ENCODE data around the gene GLI2.

Gene GLI2

DNA sequence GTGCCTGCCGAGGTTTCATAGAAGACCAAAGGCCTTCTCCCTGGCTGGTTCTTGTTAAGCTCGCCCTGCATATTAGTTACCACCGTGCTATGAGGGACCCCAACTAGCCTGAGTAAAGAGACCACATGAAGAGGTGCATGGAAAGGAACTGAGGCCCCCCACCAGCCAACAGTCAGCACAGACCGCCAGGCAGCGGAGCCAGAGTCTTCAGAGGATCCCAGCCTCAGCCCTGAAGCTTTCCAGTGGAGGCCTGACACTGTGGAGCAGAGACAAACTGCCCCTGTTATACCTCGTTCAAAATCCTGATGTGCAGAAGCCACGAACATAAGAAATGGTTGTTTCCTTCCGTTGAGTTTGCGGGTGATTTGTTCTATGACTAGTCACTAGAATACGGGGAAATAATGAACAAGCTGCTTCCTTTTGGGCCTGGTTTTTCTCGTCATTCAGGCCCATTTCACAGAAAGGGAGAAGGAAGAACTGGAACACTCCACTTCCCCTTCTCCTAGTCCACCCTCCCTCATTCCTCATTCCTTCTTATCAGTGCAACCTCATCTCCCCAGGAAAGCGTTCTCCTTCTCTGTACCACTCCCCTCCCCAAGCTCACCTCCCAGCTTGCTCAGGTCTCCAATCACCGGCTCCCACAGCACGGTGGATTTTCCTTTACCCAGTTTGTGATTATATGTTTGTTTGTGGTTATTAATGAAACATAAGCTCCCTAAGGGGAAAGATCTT, 3.0 kb upstream of the GLI2 start:
- no peak for DNase-seq
- in situ Hi-C loops (cut with HindIII; ENCODE audit: low pct_ligation_motif_present, low pct_unique_long_range_greater_than_20kb, low sequenced_read_pairs) = no loop called here

DNA sequence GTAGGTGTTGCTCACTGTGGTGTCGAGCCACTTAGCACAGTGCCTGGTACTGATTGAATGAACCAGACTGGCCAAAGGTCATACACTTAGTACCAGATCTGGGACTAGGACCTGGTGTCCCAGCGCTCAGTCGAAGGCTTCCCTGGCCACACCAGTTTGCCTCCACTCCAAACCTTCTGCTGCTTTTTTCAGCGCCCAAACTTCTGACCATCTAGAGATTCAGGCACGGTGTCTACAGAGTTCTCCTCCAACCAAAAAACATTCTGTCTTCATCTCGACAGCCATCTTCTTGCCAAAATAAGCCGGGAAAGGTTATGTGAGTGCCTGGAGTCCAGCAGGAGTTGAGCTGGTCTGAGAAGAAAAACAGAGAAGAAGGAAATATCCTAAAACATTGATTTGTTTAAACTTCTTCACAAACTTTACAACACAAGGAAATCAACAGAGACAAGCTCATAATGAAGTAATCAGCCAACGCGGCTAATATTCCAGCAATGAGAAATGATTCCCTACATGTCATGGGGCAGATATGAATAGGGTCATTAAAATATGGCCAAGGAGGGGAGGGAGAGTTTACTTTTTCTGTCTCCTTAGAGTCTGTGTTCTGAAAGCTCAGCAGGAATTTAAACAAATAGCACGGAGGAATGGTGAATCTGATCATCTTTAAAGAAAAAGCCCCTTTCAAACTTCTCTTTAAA, 2.3 kb upstream of the GLI2 start:
- no peak for DNase-seq
- in situ Hi-C loops (cut with HindIII; ENCODE audit: low pct_ligation_motif_present, low pct_unique_long_range_greater_than_20kb, low sequenced_read_pairs) = no loop called here

DNA sequence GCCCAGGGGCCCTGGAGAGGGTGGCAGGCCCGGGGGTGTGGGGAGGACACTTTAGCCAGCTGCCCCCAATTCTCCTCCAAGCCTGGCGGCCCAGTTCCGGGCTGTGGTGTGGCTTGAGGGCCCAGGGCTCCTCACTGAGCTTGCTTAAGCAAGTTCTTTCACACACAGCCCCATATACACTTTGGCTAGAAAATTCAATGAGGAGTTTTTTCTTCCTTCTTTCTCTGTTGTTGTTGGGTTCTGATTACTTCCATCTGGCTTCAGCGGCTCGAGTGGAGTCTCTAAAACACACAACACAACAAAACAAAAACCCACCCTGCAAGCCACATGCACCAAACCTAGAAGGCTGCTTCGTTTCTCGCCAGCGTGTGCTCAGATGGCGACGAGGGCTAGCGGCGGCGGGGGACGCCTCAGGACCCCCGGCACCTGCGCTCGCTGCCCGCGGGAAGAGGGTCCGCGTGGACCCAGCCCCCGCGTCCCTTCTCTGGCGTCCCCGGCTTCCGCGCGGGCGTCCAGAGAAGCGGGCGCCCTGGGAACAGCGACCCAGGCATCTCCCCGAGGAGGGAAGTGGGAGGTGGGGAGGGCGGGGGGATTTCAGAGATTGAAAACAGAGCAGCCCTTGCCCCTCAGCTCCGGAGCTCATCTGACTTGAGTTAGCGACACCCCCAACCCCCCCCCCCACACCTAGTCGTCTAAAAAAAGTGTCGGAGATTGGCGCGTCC, 577 bp upstream of the GLI2 start:
- DNase-seq = no peak
- in situ Hi-C loops (cut with HindIII; ENCODE audit: low pct_ligation_motif_present, low pct_unique_long_range_greater_than_20kb, low sequenced_read_pairs) = no loop called here

DNA sequence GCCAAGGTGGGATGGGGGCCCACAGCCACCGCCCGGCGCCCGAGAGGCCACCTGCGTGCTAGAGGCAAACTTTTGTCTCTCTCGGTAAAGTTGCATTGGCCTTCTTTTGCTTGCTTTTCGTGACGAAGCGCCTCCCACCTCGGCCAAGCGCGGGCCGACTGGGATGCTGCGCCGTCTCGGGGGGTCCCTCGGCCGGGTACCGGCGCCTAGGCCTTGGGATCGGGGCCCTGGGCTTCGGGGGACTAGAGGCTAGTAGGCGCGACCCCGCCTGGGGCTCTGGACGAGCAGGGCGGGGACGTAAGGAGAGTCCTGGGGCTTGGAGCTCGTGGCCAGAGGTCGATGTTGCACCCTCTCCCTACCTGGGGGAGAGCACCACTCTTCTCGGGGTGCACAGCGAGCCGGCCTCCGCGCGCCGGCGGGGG, 545 bp downstream of the GLI2 start:
- in situ Hi-C loops (cut with HindIII; ENCODE audit: low pct_ligation_motif_present, low pct_unique_long_range_greater_than_20kb, low sequenced_read_pairs) = no loop called here
- no peak for DNase-seq

DNA sequence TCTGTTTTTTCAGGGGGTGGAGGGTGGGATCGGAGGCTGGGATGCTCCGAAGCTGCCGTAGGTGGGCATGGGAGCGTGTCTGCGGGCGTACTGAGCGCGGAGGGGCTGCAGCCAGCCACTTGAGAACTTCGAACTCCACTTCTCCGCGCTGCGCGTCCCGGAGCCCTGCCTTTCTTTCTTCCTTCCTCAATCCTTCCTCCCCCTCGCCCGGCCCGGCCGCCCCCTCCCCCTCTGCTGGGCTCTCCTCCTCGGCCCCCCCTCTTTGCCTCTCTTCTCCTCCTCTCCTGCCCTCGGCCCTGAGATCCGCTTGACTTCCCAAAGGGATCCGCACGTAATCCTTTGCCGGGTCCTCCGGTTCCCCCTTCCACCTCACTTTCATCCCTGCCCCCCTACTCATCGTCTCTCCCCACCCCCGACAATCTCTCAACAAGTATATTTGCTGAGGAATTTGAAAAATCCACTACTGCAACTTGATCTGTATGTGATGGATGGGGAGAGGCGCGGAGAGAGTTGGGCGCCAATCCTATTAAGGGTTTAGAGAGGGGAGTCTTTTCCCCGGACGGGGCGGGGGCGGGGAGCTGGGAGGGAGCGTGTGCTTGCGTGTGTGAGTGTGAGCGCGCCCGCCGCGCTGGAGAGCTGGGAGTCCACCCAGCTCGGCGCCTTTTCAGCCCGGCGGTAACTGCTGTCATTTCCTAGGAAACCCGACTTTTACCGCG, 1.1 kb downstream of the GLI2 start:
- peak; percentile 76 for DNase-seq
- in situ Hi-C loops (cut with HindIII; ENCODE audit: low pct_ligation_motif_present, low pct_unique_long_range_greater_than_20kb, low sequenced_read_pairs) = no loop called here

DNA sequence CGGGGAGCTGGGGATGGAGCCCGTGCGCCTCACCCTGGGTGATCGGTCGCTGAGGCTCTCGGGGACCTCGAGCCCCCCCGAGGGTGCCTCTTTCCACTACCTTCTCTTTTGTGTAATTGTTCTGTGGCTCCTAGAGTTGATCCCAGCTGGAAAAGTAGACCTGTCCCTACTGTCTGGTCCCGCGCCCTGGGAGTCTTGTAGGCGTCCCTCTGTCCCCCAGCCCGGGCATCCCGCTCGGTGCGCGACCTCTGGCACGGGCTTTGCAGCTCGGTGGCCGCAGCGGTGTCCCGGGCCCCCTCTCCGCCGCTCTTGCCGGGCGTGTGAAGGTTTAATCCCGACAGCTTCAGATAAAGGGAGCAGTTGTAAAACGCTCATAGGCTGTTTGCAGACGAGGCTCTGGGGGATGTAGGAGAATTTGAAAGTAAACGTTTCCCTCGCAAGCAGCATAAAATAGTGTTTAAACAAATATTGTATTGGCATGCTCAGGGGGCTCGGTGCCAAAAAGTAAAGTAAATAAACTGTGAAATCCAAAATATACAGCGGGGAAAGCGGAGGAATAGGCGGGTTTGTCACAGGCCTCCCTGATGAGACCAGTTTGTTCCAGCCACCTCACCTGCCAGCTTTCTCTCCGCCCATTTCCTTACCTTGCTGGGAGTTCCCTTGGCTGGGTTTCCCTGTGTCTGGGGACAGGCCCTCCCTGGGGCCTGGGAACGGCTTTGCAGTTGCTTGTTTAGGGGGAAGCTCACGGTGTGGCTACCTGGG, 1.9 kb downstream of the GLI2 start:
- in situ Hi-C loops (cut with HindIII; ENCODE audit: low pct_ligation_motif_present, low pct_unique_long_range_greater_than_20kb, low sequenced_read_pairs) = no loop called here
- DNase-seq = no peak

DNA sequence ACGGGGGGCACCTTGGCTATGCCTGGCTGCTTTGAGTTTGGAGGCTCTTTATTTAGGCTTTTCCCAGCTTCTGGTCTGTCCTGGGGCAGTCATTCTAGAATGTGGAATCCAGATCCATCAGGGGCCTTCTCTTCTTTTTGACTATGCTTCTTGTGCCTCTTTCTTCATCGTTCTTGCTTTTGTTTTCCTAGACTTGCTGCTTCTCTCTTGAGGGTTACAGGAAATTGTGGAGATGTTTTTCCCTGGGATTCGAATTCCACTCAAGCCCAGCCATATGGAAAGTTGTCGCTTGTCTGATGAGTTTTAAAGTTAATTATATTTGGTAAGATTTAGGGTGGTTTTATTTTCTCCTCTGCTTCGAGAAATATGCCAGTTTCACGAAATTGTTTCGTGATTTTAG, 2.4 kb downstream of the GLI2 start:
- in situ Hi-C loops (cut with HindIII; ENCODE audit: low pct_ligation_motif_present, low pct_unique_long_range_greater_than_20kb, low sequenced_read_pairs) = no loop called here

DNA sequence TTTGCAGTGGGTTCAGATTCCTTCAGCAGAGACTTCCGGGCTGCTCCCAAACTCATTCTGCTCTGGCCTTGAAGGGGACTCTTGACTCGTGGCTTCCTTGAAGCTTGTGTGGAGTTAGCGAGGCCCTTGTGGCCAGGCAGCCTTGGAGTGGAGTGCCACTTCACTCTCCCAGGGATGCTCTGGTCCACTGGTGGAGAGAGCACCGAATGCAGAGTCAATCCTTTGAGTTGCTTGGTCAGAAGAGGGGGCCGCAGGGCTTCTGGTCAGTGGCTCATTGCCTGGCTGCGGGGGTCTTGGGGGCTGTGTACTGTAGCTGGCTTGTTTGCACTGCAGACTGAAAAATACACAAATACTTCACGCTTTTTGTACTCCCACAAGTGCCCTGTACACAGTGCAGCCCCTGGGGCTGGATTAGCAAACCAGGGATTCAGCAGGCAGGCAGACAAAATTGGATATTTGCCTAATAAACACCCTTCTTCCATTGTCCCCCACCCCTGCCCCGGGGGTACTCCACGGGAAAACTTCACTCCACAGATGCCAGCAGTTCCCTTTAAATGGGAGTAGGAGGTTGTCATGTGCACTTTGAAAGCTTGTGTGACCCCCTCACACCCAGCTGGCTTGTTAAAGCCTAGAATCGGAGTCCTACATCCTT, 3.2 kb downstream of the GLI2 start:
- in situ Hi-C loops (cut with HindIII; ENCODE audit: low pct_ligation_motif_present, low pct_unique_long_range_greater_than_20kb, low sequenced_read_pairs) = no loop called here
- no peak for DNase-seq

More for the DNA sequence above, 2.4 kb downstream of the GLI2 start:
- DNase-seq = no peak

DNA sequence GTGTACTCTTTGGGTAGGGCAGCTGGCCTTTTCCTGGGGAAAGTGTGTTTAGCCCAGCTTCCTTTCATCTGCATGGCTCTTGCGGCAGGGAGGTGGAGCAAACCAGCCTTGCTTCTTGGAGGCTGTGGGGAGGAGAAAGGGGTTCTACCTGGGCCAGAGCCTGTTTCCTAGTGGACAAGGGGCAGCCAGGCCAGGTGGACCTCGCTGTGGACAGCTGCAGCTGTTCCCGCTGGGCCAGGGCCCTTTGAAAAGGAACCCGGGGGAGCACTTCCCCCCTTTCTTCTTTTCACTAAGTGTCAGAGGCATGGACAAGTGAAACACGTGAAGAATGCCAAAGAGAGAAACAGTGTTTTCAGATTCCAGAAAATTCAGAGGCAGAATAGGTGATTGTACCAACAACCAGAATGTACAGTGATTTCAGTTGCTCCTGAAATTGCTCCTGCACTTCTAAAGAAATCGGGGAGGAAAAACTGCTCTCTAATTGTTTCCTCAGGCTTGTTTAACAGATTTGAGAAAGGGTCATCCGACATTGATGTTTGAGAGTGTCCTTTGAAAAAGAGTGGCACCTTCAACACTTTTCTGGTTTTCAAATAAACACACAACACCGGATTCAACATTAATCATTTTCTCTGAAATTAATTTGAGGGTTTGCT, 3.9 kb downstream of the GLI2 start:
- in situ Hi-C loops (cut with HindIII; ENCODE audit: low pct_ligation_motif_present, low pct_unique_long_range_greater_than_20kb, low sequenced_read_pairs) = no loop called here
- DNase-seq = no peak

DNA sequence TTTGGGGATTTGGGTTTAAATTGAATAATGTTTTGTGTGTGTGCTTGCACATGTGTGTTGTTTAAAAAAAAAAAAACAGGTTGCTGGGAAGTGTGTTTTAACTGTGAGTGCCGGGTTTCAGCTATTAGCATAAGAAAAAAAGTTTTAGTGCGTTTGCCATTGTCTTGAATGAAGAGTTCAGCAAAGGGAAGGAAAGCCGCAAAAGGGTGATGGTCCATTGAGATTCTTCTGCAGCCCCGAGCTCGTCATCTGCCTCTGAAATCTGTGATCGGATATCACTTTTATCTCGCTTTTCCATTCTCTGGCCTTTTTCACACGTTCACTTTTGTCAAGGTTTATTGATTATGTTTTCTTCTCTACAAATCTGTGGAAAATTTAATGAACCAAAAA, 4.7 kb downstream of the GLI2 start:
- in situ Hi-C loops (cut with HindIII; ENCODE audit: low pct_ligation_motif_present, low pct_unique_long_range_greater_than_20kb, low sequenced_read_pairs) = no loop called here
- DNase-seq = no peak

DNA sequence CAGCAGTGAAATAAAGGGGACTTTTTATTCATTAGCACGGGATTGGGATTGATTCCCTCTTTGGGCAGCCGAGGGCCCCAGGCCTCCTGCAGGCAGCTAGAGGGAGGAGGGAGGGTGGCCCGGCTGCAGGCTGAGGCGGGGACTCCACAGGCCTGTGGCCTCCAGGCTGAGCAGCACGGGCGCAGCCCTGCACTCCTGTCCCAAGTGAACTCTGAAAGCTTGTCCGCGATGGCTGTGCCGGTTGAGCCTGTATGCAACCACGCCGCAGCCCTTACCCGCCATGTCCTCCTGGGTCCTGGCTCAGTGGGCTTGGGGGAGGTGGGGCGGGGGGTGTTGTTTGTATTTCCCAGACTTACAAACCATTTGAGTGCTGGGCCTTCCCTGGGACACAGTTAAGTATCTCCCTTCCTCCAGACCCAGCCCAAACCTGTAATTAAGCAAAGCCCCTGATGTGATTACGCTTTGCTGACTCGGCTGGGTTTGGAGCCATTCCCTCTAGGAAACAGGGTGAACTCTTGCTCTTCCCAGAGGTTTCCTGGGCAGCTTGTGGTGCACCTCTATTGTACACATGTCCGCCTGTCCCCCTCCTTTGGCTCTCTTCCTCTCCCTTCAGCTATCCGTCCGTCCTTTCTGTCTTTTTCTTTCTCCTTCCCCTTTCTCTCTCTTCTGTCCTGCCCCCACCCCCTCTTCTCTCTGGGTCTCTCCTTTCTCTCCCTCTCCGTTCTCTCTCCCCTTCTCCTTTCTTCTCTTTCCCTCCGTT, 5.3 kb downstream of the GLI2 start:
- in situ Hi-C loops (cut with HindIII; ENCODE audit: low pct_ligation_motif_present, low pct_unique_long_range_greater_than_20kb, low sequenced_read_pairs) = no loop called here
- DNase-seq = peak; percentile 43

DNA sequence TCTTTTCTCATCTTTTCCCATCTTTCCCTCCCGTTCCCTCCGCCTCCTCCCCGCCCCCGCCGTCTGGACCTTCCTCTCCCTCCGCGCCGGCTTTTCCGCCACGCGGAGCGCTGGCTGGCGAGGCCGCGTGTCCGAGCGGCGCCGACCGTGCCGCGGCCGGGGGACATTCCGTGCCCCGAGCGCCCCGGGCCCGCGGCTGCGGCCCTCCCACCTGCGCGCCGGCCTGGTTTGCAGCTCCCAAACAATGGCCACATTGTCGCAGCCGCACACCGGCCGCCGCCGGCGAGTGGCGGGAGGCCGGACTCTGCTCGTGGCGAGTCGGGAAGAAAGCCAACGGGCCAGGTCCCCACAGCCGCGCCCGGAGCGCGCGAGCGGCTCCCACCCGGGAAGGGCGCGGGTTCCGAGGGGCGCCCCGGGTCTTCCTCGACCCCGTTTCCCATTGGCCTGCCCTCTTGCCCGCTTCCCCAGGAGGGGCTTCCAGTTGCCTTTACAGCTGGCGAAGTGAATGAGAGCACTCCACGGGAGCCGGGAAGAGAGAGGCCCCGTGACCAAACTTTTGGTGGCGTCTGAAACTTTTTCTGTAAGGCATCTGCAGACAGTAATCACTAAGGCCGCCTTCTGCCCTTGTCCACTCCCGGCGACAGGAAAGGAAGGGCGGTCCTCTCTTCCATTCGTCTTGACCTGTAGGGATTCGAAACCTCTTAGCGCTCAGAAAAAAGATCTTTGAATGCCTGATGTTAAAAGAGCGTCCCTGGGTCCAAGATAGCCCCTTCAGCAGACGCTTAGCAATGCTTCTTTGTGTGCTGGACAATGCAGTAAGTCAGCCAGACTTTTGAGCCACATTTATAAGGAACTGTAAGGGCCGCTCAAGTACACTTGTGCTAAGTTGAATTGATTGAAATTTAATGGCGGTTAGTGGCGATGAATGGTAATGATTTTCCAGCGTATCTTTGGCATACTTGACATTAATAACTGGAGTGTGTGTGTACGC, 6.2 kb downstream of the GLI2 start:
- DNase-seq = peak; percentile 47
- in situ Hi-C loops (cut with HindIII; ENCODE audit: low pct_ligation_motif_present, low pct_unique_long_range_greater_than_20kb, low sequenced_read_pairs) = no loop called here

DNA sequence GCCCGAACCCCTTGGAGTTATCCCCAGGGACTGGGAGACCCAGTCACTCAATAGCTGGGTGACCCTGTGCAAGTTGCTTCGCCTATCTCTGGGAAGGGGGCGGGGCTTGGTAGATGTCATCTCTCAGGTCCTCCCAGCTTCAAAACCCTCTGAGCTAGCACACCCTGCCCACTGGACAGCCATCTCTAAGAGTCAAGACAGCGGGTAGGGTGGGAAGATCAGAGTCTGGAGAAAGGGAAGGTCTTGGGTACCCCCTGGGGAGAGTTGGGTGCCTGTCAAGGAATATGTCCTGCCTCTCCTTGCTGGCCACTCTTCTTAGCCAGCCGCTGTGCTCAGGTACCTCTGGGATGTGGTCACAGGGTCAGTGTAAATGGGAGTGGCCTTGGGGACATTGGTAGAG, 8.0 kb downstream of the GLI2 start:
- in situ Hi-C loops (cut with HindIII; ENCODE audit: low pct_ligation_motif_present, low pct_unique_long_range_greater_than_20kb, low sequenced_read_pairs) = no loop called here
- no peak for DNase-seq

DNA sequence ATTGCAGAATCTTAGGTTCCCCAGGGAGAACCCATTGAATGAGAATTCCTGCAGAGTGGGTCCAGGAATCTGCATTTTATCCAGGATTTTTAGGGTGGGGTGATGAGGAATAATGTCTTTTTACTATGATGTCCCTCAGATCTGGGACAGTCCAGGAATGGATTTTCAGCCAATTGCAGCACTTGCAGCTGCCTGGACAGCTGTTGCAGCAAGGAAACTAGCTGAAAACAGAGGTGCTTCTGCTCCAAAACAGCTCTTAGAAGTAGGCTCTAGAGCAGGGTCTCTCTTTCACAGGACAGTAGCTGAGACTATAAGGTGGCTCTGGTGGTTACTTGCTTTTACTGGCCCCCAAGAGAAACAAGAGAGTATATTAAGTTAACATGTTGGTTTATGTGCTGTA, 9.1 kb downstream of the GLI2 start:
- in situ Hi-C loops (cut with HindIII; ENCODE audit: low pct_ligation_motif_present, low pct_unique_long_range_greater_than_20kb, low sequenced_read_pairs) = no loop called here

DNA sequence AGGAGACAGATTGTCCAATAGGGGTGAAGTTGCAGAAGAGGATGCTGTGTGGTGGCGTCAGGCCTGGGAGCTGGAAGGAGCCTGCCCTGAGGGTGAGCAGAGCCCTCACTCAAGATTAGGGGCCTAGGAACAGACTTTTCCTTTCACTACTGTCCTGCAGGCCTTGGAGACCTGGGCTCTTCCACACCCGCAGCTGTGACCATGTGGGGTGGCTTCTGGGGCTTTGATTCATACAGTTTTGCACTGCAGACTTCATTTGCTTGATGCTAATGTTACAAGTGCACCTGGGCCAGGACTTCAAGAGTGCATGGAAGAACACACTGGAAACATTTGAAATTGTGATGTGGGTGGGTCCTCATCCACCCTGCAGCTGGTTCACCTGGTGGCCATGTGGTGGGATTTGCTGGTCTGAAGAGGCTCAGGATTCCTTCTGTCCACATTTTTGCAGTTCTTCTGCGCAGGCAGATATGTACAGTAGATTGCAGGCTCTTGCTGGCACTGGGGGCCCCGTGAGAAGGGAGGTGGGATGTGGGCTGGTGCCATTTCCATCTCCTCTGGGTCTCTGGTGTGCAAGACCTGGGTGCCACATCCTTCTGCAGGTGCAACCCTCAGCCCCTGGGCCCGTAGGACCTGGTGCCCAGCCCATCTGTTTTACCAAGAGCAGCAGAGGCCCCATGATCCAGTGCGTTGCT, 9.9 kb downstream of the GLI2 start:
- in situ Hi-C loops (cut with HindIII; ENCODE audit: low pct_ligation_motif_present, low pct_unique_long_range_greater_than_20kb, low sequenced_read_pairs) = no loop called here
- DNase-seq = no peak

More for the DNA sequence above, 9.1 kb downstream of the GLI2 start:
- no peak for DNase-seq
